Subcutaneous adipose tissue (tissue), 4 donors: Measurements from ENCODE around the gene MAST2. TPM values are rescaled to one million over a fixed set of nuclear protein-coding genes. Genes with fewer than 3 reads are reported as not detected.

Source experiments
- total RNA-seq, 4 donors: library from RNA; depleted of rRNA; stranded (reverse); fragments of >200 nt; gene quantifications; one replicate each; pipeline ENCODE4 v1.1.0, GENCODE V29; 2016
- TF ChIP-seq, protein P1 (sequence below): fragments of 450-650 bp; IDR thresholded peaks from one replicate; pipeline ENCODE4 v1.5.1; 2016; ENCODE audit warnings: low read depth, mild to moderate bottlenecking, control low read depth, antibody characterized with exemption, moderate library complexity

The MAST2 gene
- total RNA-seq, 4 donors from 2014 or later, result 13.4 to 23.3 (median 18.2) TPM

DNA sequence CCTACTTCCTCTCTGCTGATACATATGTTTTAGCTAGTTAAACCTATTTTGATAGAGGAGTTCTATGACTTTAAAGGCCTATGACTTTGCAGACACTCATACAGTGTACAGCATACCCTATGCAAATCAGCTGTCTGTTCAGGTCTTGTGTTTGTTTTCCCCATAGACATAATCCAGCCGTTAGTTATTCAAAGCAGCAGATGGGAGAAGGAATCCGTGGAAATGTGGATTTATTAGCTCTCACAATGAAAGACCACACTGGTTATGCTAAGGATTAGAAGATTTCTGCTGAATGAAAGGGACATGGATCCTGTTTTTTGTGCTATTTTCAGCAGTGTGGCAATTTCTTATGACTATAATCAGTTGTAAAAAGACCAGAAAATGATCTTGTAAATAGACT lies 59.8 kb downstream of the MAST2 start:
- TF ChIP-seq, protein P1, sequence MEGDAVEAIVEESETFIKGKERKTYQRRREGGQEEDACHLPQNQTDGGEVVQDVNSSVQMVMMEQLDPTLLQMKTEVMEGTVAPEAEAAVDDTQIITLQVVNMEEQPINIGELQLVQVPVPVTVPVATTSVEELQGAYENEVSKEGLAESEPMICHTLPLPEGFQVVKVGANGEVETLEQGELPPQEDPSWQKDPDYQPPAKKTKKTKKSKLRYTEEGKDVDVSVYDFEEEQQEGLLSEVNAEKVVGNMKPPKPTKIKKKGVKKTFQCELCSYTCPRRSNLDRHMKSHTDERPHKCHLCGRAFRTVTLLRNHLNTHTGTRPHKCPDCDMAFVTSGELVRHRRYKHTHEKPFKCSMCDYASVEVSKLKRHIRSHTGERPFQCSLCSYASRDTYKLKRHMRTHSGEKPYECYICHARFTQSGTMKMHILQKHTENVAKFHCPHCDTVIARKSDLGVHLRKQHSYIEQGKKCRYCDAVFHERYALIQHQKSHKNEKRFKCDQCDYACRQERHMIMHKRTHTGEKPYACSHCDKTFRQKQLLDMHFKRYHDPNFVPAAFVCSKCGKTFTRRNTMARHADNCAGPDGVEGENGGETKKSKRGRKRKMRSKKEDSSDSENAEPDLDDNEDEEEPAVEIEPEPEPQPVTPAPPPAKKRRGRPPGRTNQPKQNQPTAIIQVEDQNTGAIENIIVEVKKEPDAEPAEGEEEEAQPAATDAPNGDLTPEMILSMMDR, result no peak

DNA sequence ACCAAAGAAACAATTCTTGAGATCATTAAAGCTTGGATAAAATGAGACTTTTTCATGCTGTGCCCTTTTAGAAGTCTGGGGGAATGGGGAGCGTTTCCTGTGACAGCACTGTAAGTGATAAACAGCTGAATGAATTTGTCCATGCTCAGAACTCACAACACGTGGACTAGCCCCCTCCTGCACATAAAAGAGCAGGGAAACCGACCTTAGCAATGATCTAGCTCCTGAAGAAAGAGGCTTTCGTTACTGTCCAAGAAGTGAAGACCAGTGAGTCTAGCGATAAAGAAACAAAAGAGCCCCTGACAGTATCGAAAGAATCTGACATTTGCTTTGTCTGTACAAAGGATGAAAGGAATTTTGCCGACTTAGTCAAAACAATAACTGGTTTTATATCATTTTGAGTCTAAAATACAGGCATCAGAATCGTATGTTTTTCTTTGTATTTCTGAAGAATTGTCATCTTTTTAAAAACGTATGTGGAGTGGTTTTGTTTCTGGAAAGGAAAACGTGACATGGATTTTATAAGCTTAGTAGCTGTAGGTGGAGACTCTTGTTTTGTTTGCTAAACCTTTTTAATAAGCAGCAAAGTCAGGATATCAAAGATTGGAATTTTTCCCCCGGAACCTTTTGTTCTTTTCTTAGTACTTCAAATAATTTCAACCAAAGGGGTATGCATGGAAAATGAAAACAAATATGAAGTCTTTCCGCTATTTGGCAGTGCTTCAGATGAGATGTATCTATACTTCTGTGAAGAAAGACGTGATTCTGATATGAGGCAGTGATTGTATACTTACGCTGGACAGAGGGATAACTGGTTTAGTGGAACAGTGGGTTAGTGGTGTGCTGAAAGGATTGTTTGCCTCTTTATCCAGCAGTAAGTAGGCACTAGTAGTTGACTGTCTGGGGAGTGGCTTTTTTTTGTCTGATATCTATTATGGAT lies 61.0 kb downstream of the MAST2 start:
- TF ChIP-seq, protein P1, result no peak

DNA sequence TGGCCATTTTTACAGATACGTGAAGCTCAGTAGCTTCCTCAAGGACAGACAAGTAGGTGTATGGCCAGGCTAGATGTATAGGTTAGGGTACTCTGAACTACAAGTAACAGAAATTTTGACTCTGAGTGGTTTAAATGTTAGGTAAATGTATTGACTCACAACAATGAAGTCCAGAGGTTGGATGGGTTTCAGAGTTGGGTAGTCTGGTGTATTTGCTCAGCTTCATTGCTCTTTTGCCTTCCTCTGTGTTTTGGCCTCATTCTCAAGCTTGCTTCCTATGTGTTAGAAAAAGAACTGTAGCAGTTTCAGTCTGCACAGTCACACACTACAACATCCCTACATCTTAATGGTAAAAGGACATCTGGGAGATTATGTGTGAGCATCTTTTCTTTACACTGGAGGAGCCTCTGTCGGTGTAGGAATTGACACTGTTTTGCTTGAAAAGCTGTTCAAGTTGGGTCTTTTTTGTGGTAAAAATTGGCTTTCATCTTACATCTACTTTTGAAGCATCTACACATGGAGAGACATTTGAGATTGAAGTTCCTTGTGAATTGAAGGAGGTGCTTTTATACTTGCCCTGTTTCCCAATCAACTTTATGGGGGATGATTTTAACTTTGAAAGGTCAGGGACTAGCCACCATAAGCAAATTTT lies 64.4 kb downstream of the MAST2 start:
- TF ChIP-seq, protein P1, result no peak

DNA sequence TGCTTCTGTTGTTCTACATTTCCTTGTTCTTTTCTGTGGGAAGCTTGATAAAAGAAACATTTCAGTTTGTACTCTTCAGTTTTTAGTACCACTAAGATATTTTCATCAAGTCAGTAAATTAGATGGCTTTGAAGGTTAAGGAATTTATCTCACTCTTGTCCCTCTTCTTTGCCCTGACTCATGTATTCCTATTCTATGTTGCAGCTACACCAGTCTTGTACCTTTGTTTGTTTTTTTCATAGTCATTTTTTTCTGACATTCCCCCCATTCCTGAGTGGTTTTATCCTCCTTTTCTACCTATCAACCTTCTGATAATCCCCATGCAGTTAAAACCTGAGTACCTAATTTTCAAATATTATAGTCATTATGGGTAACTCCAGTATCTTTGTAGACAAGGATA lies 65.4 kb downstream of the MAST2 start:
- TF ChIP-seq, protein P1, result no peak

DNA sequence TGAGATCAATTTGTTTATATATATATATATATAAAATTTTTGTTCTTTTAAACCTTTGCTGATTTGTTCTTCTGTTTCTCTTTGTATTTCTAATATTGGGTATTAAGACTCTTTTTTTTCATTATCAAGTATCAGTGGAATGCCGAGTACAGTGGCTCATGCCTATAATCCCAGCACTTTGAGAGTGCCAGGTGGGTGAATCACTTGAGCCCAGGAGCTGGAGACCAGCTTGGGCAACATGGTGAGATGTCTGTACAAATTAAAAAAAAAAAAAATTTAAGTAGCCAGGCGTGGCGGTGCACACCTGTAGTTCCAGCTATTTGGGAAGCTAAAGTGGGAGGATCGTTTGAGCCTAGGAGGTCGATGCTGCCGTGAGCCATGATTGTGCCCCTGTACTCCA lies 67.1 kb downstream of the MAST2 start:
- TF ChIP-seq, protein P1, result no peak

DNA sequence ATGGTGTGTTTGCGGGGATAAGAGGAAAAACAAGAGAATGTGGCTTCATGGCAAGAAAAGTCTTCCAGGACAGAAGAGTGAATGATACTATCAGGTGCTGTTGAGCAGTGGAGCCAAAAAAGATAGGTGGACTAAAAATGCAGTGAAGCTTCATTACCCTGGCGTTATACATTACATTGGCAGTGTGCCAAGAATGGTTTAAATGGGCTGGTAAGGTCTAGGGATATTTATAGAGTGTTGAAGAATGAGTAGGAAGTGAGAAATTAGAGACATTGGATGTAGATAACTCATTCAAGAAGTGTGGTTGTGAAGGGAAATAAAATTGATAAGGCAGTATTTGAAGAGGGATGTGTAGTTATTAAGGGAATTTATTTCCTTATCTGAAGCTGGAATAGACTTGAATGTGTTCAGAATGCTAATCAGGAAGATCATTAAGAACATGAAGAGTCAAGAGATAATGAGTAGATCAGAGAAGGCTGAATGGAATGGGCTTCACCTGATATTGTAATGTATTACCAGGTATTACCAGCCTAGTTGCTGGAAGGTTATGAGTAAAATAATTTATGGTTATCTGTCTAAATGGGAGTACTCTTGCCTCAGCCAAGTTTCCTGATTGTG lies 72.7 kb downstream of the MAST2 start:
- TF ChIP-seq, protein P1, result no peak

DNA sequence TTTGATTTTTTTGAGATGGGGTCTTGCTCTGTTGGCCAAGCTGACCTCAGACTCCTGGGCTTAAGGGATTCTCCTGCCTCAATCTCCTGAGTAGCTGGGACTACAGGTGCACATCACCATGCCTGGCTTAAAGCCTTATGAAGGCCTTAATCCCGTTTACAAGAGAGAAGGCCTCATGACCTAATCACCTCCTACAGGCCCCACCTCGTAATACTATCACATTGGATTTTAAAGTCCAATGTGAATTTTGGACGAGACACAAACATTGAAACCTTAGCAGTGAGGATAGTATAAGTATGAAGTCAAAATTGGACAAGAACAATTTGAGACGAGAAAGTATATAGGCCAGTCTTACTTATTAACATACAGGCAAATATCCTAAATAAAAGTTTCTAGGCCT lies 73.9 kb downstream of the MAST2 start:
- TF ChIP-seq, protein P1, result no peak
